Transverse colon (tissue), 3 donors: Measurements from ENCODE around the gene DDX19B.

Experiments used
- EP300 ChIP-seq: sonication (generic); formaldehyde crosslinking; IDR thresholded peaks from one replicate; pipeline ENCODE4 v1.6.1; 2017; ENCODE audit warnings: antibody characterized with exemption, low read depth
- POLR2A ChIP-seq: fragments of 450-650 bp; IDR thresholded peaks from one replicate; pipeline ENCODE4 v1.6.1; 2016; ENCODE audit warnings: antibody characterized with exemption, mild to moderate bottlenecking, moderate library complexity
- TF ChIP-seq, protein P1 (sequence below), 5 experiments: fragments of 200-600 bp in 3 of 5; fragments of 450-650 bp in 2 of 5; sonication (generic) in 3 of 5; IDR thresholded peaks; 1 replicate in 2 of 5; 2 replicates in 3 of 5; pipeline ENCODE4 v1.5.1; 2016 to 2017; ENCODE audit warnings: antibody characterized with exemption in 5 of 5, inconsistent platforms in 3 of 5, mild to moderate bottlenecking in 2 of 5, moderate library complexity in 1 of 5

- TF ChIP-seq POLR2A (peak; percentile 87), EP300 (no peak)
- TF ChIP-seq, protein P1, sequence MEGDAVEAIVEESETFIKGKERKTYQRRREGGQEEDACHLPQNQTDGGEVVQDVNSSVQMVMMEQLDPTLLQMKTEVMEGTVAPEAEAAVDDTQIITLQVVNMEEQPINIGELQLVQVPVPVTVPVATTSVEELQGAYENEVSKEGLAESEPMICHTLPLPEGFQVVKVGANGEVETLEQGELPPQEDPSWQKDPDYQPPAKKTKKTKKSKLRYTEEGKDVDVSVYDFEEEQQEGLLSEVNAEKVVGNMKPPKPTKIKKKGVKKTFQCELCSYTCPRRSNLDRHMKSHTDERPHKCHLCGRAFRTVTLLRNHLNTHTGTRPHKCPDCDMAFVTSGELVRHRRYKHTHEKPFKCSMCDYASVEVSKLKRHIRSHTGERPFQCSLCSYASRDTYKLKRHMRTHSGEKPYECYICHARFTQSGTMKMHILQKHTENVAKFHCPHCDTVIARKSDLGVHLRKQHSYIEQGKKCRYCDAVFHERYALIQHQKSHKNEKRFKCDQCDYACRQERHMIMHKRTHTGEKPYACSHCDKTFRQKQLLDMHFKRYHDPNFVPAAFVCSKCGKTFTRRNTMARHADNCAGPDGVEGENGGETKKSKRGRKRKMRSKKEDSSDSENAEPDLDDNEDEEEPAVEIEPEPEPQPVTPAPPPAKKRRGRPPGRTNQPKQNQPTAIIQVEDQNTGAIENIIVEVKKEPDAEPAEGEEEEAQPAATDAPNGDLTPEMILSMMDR (IDR thresholded peaks at IDR 0.05), result peak in 4 of 5 experiments; percentile 17 to 48 (median 26)
These were observed 82.1 kb downstream of the DDX19B start for GRCh38 chr16:70380919-70381603.
